ENCODE measurements around the gene CELA2B.
"Not testable (repeated sequence)": the region's sequence is repeated elsewhere in the genome, so short reads cannot be mapped to it uniquely, and the experiment has no call there.

CELA2B gene

DNA sequence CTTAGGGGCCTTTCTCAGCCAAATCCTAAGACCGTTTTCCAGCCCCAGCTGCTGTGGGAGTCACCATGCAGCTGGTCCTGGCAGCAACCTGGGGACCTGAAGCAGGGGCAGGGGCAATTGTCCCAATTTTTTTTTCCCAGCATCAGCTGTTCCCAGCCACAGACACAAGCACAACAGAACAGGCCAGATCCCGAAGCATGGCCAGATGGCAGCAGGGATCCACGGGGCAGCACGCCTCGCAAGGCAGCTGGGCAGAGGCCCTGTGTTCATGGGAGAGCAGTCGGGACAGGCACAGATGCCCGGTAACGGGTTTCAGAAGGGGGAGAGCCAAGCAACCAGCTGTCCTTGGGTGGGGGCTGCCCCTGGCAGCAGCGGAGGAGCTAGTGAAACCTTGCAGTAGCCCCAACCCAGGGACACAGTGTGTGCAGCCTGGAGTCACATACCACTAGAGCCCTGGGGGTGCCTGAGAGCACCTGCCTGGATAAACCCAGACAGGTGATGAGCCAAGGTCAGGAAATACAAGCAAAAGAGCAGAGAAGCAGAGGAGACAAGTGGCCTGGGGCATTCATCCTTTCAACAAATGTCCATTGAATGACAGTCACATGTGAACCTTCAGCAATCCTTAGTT is 6.0 kb upstream of the CELA2B start:
- DNase-seq = not testable (repeated sequence)

DNA sequence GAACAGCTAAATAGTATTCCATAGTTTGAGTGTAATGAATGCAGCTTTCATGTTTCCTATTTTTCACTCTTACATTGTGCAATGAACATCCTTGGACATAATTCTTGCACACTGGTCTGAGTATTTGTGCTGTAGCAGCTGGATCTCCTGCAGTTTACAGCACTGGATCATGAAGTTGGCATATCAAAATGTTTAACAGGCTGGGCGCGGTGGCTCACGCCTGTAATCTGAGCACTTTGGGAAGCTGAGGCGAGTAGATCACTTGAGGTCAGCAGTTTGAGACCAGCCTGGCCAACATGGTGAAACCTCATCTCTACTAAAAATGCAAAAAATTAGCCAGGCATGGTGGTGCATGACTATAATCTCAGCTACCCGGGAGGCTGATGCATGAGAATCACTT is 4.8 kb upstream of the CELA2B start:
- DNase-seq = not testable (repeated sequence)

DNA sequence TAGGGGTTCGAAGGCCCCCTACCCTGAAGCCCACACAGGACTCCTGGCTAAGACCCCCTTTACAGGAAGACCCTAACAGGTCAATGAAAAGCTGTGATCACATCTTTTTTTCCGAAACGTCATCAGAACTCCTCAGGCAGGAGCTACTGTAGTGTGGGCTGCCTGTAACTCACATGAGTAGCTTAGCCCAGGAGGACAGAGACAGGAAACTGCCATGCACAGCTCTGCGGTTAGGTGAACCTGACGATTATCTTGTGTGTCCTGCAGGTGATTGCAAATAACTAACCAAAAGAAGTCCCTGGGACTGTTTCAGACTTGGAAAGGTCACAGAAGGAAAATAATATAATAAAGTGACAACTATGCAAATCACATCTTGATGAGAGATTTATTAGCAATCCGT is 4.2 kb upstream of the CELA2B start:
- peak; percentile 67 to 79 for DNase-seq

DNA sequence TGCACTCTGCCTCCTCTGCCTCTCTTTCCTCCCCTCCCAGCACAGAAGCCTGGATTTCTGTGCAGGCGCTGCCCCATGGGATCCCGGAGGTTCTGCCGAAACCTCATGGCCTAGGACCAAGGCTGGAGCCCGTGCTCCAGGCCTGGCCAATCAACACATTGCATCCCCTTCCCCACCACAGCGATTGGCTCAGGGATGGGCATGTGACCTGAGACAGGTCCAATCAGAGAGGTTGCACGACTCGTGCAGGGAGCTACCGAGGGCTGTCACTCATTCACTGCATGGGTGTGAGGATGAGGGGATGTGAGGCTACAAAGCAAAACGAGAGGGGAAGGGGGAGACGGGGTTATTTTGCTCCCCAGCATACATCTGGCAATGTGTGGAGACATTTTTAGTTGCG is 3.3 kb upstream of the CELA2B start:
- DNase-seq = no peak

DNA sequence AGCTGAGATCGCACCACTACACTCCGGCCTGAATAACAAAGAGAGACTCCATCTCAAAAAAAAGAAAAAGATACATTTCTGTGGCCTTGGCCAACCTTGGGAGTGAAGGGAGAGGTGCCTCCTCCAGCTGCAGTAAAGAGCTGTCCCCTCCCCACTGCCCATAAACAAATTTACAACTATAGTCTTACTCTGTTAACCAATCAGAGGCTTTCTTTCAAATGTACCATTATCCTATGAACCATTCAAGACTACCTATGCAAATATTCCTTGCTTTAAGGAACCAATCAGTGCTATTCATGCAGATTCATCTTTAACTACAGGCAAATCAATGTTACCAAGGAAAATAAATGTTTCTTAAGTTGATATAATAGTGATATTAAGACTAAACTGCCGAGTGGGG is 1.0 kb downstream of the CELA2B start:
- peak in 1 of 2 experiments; percentile 11 for DNase-seq

DNA sequence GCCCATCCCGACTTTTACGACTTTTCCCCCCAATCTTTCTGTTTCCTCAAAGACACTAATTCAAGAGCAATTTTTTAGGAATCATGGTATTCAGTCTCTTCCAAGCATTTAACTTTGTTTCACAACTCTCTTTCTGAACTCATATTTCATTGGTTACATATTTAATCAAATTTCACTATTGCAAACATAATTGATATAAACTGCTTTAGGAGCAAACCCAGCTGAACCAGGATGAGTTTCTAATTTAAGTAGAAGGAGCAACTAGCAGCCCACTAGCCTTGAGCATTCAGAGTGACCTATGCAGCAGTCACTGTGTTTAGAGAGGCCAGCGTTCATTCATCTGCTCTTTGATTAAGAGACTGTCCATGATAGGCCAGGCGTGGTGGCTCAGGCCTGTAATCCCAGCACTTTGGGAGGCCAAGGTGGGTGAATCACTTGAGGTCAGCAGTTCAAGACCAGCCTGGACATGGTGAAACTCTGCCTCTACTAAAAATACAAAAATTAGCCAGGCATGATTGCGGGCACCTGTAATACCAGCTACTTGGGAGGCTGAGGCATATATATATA is 1.8 kb downstream of the CELA2B start:
- DNase-seq = no peak

DNA sequence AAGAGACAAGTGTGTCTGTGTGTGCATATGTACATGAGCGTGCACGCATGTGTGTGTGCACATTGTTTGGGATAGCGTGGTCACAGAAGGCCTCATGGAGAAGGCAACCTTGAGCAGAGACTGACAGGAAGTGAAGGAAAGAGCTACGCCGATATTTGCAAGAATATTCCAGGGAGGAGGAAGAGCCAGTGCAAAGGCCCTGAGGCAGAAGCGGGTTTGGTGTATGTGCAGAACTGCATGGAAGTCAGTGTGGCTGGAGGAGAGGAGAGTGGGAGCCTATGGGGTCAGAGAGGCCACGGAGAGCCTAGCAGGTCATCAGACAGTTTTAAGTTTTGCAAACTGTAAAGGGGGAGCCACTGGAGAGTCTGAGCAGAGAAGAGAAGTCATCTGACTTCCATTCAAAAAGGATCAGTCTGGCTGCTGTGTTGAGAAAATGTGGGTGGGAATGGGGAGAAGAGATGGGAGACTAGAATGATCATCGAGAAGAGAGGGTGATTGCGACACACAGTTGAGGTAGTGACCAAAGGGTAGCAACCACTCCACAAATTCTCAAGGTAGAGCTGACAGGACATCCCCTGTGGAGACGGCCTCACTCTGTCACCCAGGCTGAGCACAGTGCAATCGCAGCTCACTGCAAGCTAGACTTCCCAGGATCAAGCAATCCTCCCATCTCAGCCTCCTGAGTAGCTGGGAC is 3.9 kb downstream of the CELA2B start:
- DNase-seq = no peak

DNA sequence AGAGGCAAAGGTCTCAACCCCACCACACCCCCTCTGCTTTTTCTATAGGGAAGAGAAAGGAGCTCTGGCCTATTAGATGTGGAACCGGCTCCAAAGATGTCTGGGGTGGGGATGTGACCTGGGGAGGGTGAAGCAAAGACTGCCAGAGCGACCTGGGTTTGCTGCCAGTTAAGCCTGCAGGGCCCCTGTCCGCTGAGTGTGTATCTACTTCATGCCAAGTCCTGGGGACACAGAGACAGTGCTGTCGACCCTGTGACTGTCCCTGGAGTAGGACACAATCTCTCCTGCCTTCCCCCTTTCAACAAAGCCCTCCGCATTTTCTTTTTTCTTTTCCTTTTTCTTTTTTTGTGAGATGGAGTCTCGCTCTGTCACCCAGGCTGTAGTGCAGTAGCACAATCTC is 6.6 kb downstream of the CELA2B start:
- DNase-seq = not testable (repeated sequence)

DNA sequence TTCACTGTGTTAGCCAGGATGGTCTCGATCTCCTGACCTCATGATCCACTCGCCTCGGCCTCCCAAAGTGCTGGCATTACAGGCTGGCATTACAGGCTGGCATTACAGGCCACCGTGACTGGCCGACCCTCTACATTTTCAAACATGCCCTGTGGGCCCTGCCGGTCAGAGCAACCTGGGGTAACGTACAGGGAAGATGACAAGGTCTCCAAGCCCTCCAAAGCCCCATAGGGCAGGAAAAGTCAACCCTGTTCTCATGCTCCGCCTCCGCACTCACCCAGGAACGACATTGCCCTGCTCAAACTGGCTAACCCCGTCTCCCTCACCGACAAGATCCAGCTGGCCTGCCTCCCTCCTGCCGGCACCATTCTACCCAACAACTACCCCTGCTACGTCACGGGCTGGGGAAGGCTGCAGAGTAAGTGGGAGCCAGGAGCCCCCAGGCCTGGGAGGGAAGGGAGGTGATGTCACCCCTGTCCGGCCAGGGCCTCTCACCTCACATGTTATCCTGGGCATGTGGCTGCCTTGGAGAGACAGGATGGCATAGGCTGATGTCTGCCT is 7.2 kb downstream of the CELA2B start:
- DNase-seq = not testable (repeated sequence)

DNA sequence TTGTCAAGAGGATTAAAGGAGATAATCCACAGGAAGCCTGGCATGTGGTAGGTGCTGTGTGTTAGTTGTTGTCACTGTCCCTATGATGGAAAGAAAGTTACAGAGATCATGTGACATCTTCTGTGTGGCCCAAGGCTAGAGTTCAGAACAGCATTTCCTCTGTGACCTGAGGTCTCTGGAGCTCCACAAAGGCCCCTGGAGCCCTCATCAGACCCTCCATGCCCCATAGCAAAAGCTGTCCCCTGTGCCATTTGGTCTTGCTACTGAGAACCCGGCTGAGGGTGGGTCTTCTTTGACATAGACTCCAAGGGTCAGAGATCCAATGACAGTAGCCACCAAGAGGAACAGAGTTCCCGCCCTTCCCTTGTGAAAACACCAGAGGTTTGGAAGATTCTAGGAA is 8.1 kb downstream of the CELA2B start:
- no peak for DNase-seq

DNA sequence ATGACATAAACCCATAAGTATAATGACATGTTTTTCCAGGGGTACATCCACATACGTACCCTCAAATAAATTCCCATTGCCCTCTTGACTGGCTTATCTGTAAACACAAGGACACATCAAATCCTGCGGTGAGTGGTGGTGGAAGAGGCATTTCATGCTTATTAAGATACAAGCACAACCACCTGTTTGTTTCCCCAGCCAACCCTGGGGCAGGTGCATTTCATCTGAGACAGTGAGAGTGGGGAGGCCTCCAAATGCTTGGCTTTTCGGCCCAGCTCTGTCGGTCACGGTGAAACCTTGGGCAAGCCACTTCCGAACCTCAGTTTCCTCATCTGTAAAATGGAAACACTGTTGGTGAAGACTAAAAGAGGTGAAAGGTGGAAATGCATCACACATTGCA is 8.5 kb downstream of the CELA2B start:
- not testable (repeated sequence) for DNase-seq

DNA sequence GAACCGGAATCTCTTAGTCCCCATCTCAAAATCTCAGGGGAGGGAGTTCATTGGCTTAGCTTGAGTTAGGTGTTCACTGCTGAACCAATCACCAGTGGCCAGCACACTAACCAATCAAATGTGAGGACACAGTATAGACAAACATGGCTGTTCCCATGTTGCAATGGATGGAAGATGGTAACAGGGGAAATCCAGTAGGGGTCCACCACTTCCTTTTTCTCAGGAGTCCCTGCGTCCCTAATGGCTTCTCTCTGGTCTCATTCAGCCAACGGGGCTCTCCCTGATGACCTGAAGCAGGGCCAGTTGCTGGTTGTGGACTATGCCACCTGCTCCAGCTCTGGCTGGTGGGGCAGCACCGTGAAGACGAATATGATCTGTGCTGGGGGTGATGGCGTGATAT is 9.7 kb downstream of the CELA2B start:
- DNase-seq = no peak

DNA sequence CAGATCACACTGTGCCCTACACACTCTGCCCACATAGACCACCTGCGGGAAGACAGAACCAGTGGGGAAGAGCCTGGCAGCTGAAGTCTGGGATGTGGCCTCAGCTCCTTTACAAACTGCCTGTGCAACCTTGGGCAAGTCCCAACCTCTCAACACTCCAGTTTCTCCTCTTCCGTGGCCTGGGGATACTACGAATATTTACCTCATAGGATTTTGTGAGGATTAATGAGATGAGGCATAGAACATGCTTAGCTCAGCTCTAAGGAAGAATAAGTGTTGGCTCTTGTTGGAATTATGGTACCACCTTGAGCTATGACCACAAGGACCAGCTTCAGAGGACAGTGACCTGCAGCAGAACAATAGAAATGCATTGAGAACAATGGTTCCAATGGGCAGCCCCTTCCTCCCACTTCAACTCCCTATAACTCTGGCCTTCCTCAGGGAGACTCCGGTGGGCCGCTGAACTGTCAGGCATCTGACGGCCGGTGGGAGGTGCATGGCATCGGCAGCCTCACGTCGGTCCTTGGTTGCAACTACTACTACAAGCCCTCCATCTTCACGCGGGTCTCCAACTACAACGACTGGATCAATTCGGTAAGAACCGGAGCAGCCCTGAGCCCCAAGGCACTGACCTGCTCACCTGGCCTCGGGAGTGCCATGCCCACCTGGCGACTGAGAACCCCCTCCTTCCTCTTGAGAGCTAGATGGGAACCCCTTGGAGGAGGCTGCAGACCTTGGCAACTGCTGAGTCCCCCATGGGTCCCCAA is 11.1 kb downstream of the CELA2B start:
- DNase-seq = not testable (repeated sequence)

DNA sequence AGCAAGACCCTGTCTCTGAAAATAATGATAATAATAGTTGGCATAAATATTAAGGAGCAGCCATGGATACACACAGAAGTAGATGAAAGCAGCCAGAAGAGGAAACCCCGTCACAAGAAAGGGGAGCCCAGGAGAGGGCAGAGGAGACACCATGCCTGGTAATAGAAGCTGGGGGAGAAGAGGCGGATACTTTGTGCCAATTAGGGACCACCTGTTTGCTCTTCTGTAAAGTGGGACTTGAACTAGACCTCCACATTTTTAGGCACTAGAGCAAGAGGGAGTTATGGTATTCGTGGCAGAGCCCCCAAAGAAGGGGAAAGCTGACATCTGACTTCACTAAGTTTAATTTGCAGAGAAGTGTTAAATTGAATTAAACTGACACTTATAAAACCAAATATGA is 12.5 kb downstream of the CELA2B start:
- no peak for DNase-seq

DNA sequence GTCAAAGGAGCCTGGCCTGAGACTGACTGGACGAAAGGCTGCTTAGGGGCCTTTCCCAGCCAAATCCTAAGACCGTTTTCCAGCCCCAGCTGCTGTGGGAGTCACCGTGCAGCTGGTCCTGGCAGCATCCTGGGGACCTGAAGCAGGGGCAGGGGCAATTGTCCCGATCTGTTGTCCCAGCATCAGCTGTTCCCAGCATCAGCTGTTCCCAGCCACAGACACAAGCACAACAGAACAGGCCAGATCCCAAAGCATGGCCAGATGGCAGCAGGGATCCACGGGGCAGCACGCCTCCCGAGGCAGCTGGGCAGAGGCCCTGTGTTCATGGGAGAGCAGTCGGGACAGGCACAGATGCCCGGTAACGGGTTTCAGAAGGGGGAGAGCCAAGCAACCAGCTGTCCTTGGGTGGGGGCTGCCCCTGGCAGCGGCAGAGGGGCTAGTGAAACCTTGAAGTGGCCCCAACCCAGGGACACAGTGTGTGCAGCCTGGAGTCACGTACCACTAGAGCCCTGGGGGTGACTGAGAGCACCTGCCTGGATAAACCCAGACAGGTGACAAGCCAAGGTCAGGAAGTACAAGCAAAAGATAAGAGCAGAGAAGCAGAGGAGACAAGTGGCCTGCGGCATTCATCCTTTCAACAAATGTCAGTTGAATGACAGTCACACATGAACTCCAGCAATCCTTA is 13.3 kb downstream of the CELA2B start:
- no peak for DNase-seq

DNA sequence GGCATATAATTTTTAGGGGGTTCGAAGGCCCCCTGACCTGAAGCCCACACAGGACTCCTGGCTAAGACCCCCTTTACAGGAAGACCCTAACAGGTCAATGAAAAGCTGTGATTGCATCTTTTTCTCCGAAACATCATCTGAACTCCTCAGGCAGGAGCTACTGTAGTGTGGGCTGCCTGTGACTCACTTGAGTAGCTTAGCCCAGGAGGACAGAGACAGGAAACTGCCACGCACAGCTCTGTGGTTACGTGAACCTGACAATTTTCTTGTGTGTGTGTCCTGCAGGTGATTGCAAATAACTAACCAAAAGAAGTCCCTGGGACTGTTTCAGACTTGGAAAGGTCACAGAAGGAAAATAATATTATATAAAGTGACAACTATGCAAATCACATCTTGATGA is 15.1 kb downstream of the CELA2B start:
- not testable (repeated sequence) for DNase-seq

DNA sequence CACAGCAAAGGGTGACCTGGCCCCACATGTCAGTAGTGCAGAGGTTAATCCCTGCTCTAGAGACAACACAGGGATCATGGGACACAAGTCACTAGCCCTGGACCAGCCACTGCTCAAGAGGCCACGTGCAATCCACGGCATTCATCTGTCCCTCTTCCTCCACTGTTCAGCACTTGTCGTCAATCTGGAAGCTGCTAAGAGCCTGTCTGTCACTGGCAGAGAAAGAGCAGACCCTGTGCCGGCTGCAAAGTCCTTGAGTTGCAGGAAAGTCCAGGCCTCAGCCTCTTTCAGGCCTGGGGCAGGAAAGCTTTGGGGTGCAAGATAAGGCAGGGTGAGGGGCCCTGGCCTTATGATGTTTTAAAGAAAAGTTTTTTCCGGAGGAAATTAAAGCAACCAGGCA is 16.7 kb downstream of the CELA2B start:
- no peak for DNase-seq

DNA sequence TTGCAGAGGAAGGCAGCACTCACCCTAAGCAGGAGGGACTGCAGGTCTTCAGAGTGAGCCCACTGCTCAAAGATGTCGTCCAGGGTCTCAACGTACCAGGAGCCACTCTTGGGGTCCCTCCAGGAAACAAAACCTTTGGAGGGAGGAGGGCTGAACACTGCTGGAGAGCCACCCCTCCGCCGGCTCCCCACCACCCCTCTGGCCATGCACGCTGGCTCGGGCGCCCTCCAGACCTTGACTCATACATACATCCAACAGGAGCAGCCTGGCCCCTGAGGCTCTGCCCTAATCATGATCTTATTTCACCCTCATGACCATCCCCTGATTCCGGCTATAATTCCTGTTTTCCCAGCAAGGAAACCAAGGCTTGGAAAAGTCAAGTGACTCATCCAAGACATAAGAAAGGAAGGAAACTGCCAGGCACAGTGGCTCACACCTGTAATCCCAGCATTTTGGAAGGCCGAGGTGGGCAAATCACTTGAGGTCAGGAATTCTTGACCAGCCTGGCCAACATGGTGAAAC is 18.0 kb downstream of the CELA2B start:
- no peak for DNase-seq

DNA sequence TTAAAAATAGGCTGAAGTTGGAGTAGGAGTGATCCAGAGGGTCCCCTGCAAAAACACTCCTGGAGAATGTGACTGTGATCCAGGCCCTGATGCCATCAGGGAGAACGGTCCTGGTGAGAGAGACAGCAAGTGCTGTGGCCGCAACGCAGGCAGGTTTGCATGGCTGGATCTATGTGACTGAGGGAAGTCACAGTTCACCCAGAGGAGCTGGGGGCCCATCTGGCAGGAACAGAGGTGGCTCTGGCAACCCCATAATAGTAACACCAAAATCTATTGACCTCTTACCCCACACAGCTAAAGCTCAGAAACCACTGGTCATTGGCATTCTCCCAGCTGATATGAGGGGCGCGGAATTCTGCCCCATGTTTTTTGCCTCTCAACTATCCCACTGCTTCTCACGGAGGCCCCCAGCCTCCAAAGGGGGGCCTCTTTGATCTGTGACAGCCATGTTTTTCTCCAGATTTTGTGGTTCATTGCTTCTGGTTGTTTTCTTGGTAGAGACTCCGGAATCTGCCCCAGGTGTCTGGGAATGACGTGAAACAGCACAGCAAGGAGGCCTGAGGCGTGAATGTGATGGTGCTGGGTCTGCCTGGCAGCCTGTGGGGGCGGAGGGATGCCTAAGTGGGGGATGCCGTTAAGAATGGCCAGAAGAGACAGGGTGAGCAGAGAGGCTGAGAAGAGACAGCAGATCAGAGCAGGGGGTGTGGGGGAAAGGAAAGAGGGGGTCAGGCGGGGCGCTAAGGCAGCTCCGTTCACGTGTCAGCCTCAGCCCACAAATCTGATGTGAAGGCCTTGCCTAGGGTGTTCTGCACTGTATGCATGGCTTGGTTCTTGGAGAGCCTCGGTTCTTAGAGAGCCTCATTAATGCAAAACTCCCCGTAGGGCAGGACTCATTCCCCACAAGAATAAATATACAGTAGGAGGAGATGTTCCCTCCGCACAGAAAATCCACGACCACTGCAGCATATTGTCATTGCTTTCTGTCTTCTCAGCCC is 24.6 kb downstream of the CELA2B start:
- no peak for DNase-seq

DNA sequence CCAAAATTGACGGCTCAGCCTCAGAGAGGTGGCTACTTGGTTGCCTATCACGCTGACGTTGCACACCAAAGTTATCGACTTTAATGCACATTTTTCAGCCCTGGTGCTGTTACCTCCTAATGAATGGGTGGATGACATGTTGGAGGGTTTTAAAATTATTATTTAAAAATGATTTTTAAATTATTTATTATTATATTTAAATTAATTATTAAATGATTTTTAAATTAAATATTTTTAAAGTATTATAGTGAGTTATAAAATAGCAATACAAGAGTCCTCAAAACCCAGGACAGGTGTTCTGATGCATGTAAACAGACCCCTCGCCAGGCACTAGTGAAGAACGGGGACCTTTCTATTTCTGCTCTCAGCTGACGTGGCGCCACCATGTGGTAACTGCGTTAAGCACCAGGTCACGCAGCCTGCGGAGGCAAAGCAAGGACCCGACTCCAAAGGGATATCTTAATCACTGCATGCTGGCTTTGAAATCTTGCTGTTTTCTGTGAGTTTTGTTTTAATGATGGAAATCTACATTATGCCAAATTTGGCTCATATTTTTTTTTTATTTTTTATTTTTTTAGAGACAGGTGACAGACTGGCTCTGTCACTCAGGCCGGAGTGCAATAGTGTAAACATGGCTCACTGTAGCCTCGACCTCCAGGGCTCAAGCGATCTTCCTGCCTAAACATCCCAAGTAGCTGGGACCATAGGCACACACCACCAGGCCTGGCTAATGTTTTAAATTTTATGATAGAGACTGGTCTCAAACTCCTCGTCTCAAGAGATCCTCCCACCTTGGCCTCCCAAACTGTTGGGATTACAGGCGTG is 25.5 kb downstream of the CELA2B start:
- peak; percentile 48 to 80 for DNase-seq
